Stimulated activated CD4-positive, alpha-beta T cell treated with anti-CD3 and anti-CD28 coated beads, Interleukin-4, amount 100 ng/mL, for 4 hours (primary cell): ENCODE data around the gene DOCK2.
"Not testable (repeated sequence)": the region's sequence is repeated elsewhere in the genome, so short reads cannot be mapped to it uniquely, and the experiment has no call there.

ENCODE experiments used
- DNase-seq, 2 experiments: peaks; one replicate each; pipeline ENCODE4 v3.0.0-alpha.2; 2020

The DOCK2 gene

DNA sequence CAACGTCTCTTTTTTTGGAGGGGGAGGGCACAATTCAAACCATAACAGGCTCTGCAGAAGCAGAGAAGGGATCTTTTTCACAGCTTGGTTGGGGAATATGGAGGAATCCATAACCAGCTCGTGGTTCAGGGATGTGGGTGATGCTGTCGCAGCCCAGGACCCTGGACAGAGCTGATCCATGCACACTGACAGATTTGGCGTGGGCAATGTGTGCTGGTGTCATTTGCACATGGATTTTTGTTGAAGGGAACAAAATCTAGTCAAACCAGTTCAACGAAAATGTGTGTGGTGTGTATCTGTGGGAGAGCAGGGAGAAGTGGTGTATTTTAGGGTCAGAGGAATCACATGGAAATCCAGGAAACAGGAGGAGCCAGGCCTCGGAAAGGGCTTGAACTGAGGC lies 4.2 kb downstream of the DOCK2 start:
- no peak for DNase-seq

DNA sequence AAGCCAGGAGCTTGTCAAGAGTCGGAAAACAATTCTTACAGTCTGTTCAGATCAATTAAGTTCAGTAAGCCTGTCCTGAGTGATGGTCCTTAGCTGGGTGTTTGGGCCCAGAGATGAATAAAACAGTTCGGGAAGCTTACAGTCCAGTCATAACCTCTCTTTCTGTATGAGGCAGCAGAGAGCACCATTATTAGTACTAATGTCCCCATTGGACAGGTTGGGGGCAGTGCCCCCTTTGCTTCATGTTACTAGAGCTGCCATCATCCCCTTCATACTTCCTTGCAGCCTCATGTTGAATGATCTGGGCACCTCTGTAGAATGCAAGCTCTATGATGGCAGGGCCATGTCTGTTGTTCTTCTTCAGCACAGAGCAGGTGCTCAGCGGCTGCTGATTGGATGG lies 9.8 kb downstream of the DOCK2 start:
- DNase-seq: no peak

DNA sequence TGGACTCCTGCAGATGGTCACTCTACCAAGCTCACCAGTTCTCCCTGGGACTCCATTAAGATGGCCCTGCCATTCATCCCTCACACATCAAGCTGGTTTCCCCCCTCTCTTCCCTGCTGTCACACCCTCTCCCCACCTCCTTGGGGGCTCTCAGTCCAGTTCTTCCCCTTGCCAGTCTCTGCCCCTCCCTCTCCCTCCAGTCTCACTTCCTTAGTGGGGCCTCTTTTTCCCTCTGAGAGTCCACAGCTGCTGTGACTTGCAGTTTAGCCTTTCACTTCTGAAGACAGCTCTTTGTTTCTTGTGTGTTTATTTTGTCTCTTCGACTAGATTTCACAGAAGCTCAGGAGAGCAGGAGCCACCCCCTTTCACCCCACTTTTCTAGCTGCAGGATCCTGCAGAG lies 10.5 kb downstream of the DOCK2 start:
- DNase-seq: no peak

DNA sequence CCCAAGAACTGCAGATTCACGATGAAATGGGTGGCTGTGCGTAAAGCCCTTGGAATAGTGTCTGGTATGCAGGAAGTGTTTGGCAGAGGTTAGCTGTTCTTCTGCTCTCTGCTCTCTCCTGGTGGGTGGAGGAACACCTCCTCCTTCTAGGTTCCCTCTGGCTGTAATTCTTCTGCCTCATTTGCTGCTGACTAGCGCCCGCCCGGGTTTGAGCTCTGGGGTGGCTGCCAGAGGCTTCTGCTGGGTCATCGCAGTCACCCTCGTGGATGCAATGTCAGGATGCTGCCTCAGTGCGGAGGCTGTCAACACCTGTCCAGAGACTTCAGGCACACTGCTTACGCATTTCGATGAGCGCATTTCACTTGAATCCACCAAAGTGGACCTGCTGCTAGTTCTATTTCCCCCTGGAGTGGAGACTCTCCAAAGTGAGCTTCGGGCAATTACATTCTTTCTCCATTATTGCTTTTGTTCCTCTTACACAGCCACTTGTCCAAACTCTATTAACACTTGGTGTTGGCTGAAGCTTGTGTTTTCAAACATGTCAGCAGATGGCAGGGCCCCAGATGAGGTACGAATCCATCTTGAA lies 11.7 kb downstream of the DOCK2 start:
- no peak for DNase-seq

DNA sequence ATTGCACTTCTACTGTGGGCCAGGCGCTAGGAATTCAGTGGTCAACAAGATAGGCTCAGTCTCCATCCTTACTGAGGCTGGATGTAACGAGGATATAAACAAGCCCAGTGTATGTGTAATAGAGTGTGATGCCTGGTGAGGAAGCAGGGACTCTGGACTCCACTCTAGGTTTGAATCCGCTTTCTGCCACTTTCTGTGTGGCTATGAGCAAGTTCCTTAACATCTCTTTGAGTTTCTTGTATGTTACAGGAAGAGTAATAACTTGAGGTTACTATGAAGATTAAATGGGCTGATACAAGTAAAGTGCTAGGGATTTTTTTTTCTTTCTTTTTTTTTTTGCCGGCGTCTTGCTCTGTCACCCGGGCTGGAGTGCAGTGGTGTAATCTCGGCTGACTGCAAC lies 12.4 kb downstream of the DOCK2 start:
- DNase-seq: no peak

DNA sequence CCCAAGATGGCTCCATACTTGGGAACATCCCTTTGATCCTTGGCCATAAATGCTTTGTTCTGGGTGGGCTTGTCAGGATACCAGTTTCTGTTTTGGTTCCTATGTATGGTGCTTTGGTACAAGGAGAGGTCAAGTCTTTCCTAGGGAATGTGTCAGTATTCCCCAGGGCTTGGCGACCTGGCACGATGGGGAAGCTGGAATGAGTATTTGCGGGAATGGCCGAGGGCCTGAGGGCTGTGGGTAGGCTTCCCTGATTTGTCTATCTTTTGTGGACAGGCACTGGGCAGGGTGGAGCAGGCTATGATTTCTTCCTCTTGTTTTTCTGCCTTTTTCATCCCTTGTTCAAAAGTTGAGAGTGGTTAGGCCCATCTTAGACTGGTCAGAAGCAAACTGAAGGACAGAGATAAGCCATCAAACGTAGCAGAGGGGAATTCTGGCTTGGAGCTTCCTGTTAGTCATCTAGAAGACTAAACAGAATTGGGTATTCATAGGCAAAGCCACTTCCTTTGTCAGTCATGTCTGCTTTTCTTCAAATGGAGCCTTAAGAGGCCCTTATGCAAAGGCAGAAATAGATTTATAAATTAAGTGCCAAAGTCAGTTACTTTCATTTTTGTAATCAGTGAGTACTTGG lies 13.7 kb downstream of the DOCK2 start:
- DNase-seq: no peak

DNA sequence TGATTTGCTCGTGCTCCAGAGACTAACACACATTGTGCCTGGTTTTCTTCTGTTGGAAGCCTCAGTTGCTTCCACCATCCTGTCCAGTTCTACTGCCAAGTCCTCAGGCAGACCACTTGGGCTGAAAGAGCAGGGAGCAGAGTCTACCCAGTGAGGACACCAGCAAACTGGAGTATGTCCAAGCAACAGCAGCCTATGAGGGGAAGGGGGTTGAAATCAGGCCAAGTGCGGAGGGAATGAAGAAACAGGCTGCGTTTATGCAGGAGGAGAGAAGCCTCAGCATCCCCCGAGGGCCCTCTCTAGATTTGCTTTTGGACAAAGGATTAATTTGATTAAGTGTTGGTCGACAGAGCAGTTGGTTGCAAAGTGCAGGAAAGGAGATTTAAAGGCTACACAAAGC lies 14.5 kb downstream of the DOCK2 start:
- no peak for DNase-seq

DNA sequence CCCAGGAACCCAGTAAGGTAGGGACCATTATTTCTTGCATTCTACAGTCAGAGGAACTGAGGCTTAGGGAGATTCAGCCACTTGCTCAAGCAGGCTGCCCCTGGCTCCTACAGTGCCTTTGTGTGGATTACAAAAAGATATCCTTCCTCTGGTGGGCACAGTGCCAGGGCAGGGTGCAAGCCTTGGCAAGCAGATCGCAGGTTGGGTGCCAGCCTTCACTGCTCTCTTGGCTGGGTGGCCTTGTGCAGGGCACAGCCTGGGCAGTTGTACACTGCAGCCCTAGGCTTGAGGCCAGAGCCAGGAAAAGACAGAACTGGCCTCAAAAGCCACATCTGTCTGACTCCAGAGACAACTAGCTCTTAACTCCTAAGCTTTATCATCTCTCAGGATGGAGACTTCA lies 15.0 kb downstream of the DOCK2 start:
- no peak for DNase-seq

DNA sequence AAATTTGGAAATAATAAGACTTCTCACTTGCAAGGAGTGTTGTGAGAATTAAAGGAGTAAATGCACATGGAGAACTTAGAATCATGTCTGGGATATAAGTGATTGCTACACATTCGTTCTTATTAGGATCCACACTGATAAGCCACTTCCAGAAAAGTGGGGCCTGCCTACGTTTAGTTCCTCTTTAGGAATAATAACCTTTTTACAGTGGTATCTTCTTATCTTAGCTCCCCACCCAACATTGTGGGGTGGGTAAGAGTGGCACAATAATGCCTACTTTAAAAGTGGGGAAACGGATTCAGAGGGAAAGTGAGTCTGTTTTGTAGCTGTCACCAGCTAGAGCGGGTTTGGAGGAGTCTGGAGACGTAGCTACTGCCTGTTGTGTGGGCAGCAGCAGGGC lies 16.0 kb downstream of the DOCK2 start:
- DNase-seq: no peak

DNA sequence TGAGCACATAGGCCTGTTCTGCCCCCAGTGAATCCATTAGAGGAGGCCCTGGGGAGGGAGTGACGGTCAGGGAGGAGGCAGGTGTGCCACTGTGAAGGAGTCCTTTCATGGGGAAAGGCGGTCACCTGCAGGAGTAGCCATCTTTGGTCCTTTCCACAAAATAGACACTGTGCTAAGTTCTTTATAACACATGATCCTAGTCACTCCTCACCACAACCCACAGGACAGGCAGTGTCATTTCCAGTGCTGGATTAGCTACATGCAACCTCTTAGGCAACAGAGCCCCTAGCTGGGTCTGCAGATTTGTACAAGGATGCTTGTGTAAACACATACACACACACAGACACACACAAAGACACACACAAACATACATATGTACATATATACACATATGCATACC lies 18.3 kb downstream of the DOCK2 start:
- DNase-seq: no peak

DNA sequence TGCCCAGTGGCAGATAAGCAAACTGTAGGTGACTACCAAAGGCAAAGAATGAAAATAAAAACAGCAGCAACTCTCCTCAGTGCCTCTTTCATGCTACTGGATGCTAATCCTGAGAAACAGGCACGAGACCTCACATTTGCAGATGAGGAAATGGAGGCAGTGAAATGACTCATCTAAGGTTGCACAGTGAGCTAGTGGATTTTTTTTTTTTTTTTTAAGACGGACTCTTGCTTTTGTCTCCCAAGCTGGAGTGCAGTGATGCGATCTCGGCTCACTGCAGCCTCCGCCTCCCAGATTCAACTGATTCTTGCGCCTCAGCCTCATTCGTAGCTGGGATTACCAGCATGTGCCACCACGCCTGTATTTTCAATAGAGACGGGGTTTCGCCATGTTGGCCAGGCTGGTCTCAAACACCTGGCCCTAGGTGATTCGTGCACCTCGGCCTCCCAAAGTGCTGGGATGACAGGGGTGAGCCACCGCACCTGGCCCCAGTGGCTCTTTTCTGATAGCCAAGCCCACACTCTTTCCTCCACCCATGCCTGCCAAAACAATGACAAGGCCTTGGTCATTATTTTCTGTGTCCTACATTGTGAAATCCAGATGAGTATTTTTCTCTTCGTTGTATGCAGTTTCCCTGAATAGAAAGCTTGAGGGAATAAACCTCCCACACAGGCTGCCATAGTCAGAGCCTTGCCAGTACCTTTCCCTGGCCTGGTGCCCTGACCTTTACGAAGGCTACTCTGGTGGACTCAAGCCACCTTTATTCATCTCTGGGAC lies 19.2 kb downstream of the DOCK2 start:
- DNase-seq: no peak

DNA sequence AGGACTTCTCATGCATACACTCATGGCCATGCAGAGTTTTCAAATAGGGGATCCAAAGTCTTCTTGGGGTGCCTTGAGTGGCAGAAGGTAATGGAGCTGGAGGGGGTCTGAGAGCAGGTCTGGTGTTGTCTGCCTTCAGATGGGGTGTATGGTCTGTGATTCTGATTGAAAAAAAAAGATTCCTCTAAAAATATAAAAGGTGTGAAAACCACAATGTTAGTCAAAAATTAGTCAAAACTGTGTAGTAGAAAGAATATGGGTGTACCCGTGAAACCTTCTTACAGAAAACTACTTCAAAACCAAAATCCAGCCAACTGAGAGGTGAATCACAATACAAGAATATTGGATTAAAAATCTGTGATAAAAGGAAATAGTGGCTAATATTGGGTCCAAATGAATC lies 20.1 kb downstream of the DOCK2 start:
- no peak for DNase-seq

DNA sequence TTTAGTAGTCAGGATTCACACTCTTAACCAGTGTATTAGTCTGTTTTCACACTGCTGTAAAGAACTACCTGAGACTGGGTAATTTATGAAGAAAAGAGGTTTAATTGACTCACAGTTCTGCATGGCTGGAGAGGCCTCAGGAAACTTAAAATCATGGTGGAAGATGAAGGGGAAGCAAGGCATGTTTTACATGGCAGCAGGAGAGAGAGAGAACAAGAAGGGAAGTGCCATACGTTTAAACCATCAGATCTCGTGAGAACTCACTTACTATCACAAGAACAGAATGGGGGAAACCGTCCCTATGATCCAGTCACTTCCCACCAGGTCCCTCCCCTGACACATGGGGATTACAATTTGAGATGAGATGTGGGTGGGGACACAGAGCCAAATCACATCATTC lies 25.4 kb downstream of the DOCK2 start:
- DNase-seq: not testable (repeated sequence)

DNA sequence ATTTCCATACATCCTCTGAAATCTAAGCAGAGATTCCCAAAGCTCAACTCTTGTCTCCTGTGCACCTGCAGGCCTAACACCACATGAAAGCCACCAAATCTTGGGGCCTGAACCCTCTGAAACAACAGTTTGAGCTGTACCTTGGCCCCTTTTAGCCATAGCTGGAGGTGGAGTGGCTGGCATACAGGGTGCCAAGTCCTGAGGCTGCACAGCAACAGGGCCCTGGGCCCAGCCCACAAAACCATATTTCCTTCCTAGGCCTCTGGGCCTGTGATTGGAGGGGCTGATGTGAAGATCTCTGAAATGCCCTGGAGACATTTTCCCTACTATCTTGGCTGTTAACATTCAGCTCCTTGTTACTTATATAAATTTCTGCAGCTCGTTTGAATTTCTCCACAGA lies 26.5 kb downstream of the DOCK2 start:
- no peak for DNase-seq

DNA sequence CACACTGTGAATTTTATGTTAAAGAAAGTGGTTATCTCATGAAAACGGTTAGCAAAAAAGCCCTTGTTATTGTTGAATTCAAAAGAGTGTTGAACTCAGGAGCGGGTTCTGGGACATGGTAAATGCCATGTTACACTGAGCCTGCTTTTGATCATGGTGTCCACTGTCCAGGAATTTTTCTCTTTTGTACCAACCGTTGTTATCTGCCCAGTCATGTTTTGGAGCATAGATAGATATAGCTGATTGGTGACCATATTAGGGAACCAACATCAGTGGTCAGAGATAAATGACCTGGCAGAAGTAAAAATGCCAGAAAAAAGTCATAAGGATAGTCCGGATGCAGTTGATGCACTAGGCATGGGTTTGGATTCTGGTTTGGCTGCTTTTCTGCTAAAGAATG lies 29.3 kb downstream of the DOCK2 start:
- no peak for DNase-seq

DNA sequence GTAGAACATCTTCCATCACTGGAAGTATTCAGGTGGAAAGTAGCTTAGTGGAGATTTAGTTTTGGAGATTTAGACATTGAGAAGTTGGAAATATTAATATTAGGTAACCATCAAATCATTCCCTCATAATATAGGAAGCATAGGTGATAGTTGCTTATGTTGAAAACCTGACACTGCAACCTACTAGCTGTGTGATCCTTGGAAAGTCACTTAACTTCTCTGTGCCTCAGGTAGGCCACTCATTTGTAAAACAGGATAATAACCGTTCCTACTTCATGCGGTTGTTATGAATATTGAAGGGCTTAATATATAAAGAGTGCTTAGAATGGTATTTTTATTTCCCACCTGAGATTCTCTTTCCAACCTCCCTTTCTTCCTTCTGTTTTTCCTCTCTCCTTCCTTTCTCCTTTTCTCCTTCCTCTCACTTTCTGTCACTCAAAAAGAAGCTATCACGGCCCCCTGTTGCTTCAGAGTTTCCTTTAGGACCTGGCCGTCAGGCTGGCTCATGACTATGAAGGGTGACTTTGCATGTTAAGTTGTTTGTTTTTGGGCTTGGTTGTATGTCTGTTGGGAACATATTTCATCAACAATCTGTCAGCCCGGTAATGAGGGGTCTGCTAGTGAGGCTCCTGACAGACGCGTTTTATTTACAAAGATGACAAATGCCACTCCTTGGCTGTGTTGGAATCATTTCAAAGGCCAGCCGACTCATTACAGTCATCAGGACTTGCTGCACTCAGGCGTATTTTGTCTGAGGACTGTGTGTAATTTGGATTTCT lies 31.0 kb downstream of the DOCK2 start:
- DNase-seq: no peak

DNA sequence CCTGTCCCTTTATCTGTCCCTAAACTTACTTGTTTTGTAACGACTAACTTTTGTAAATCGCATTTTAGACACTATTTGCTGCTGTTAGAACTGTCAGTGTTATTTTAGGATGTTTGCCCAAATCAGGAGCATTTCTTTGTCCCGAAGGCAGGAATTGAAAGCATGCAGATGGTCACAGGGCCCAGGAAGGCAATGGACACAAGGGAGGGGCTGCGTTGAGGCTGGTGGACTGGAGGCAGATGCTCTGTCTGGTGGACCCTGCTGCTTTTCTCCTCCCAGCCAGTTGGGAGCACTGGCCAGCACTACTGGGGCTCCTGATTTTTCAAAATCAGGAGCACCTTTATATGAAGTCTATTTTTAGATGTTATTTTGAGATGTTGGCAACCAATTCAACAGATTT lies 31.7 kb downstream of the DOCK2 start:
- no peak for DNase-seq

DNA sequence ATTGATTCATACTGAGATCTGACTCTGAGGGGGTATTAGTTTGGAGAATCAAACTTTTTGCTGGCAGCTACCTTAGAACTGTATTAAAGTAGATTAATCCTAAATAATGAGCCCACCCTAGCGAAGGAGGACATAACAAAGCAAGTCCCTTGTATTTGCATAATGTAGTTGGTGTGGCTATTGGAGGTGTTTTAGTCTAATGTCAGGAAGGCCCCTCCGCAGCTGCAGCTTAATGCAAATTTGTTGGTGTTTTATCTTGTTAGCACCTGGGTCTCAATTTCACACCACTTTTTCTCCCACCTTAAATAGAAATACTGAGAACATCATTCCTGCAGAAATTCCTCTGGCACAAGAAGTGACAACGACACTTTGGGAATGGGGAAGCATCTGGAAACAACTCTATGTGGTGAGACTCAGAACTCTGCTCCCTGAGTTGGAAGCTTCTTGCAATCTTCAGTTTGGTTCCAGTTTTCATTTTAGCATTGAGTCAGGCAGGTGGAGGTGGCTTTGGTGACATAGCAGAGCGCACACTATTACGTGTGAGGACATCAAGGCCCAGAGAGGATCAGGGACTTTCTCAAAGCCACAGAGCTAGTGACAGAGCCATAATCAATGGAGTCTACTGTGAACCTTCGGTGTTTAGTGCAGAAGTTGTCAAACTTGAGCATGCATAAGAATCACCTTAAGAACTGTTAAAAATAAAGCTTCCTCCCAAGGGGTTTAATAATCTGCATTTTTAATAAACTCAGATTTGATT lies 33.9 kb downstream of the DOCK2 start:
- no peak for DNase-seq

DNA sequence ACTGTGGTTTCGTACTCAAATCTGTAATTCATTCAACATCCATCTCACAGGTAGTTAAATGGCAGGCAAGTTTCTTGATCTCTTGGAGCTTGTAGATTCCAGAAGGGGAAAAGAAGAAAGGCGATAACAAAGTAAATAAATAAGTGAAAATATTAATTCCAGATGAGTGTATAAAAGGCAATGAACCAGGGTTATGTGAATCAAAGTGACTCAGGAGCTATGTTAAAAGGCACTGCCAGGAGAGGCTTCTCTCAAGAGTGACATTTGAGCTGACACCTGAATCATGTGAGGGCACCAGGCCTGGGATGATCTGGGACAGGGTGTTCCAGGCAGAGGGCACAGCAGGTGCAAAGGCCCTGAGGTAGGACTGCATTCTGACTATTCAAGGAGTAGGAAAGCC lies 45.0 kb downstream of the DOCK2 start:
- no peak for DNase-seq

DNA sequence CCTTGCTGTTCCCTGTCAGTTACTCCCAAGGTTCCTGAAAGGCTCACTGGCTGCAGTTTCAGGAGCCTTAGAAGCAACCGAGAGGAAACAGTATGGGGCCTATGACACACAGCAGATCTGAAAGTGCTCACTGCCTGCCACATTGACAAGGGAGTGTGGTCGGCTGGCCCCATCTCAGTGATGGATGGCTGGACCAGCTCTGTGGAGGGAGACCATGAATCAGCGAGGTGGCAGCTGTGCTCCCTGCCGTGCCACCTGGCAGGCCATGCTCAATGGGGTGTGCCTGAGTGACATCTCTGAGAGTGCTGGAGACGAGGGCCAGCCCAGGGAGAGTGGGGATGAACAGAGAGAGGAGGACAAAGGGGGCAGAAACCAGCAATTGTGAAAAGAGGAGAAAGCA lies 49.1 kb downstream of the DOCK2 start:
- DNase-seq: no peak

DNA sequence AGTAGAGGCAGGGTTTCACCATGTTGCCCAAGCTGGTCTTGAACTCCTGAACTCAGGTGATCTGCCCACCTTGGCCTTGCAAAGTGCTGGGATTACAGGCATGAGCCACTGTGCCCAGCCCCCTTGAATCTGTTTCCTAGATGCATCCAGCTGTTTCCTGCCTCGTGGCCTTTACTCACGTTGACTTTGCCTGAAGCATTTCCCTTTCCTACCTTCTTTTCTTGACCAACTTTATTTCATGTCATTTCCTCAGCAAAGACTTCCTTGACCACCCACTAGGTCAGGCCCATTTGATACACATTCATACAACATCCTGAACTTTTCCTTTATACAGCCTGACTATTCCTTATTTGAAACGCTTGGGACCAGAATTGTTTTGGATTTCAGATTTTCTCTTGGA lies 51.0 kb downstream of the DOCK2 start:
- no peak for DNase-seq

DNA sequence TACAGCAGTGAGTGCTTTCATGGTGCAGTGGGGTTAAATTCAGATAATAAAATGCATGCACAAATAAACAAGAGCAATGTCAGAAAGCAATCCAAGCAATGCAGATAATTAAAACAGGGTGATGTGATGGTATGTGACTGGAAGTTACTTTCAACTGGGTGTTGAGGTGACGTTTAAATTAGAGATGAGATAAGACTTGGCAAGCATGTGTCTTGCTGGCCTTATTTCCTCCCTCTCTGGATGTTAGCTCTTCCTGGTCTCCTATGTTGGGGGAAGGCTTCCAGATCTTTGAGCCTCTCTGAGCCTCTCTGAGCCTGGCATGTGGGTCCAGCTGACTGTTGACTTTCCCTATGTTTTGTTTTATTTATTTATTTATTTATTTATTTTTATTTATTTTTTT lies 54.4 kb downstream of the DOCK2 start:
- DNase-seq: no peak

DNA sequence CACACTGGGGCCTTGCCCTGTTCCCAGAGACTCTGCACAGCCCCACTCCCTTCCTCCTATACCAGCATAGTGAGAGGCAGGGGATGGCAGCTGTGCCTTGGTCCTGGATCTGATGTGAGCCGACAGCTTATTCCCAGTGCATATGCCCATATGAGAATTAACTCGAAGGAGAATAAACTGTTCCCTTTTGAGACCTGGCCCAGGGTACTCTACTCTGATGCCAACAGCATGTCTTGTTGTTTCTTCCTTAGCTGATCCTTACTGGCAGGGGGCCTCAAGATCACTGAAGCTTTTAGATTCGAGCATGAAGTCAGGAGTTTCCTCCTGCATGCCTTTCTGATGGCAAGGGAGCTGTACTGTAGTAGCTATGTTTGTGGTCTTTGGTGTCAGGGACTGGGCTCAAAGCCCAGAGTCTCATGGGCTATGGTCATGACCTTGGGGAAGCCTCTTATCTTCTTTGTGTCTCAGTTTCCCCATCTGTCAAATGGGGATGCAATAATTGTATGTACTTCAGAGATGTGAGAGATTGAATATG lies 57.1 kb downstream of the DOCK2 start:
- no peak for DNase-seq
